ES-I3 (cell line): ENCODE data around the gene SIRT2.
"Not testable (repeated sequence)": the region's sequence is repeated elsewhere in the genome, so short reads cannot be mapped to it uniquely, and the experiment has no call there.

Experiments
- H3K36me3 ChIP-seq: 2 replicates; pipeline ENCODE4 v1.6.1; 2013; ENCODE audit warnings: mild to moderate bottlenecking, low read length, control low read depth, moderate library complexity; ENCODE audit not compliant: insufficient read depth
- H3K4me1 ChIP-seq: 2 replicates; pipeline ENCODE4 v1.6.1; 2013; ENCODE audit warnings: mild to moderate bottlenecking, control low read depth, low read length; ENCODE audit not compliant: insufficient read depth
- H3K9ac ChIP-seq: 2 replicates; pipeline ENCODE4 v1.6.1; 2013; ENCODE audit warnings: low read depth, mild to moderate bottlenecking, low read length, moderate library complexity
- H3K9me3 ChIP-seq: 2 replicates; pipeline ENCODE4 v1.6.1; 2013; ENCODE audit warnings: mild to moderate bottlenecking, low read length, moderate library complexity; ENCODE audit not compliant: control insufficient read depth, insufficient read depth

Gene SIRT2

DNA sequence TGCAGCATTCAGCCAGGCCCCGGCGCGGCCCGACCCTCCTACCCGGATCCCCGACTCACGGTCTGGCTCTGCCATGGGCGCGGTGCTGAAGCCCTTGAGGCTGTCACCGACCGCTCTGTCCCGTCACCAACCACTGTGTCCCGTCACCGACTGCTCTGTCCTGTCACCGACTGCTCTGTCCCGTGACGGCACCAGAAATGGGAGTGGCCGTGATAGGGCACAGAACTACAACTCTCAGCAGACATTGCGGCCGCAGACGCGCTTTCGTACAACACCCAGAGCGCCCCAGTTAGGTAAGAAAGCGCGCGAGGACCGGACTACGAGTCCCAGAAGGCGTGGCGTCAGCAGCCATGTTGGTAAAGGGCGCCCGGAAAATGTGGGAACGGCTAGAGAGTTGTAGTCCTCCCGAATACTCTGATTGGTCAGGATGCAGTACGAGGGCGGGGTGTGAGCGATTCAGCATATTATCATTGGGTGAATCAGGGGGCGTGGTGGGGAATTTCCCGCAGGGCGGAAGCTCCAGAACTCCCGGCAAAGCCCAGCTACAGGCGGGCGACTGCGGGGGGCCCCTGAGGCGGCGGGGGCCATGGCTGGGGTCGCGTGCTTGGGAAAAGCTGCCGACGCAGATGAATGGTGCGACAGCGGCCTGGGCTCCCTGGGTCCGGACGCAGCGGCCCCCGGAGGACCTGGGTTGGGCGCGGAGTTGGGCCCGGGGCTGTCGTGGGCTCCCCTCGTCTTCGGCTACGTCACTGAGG, at the start of gene SIRT2, which contains the start of gene NFKBIB:
TSS of gene SIRT2 (minus strand) at position 172 of the 755 bp plus-strand sequence. CDS start at position 75, 97 bp downstream.
TSS of gene NFKBIB (plus strand) at position 523 of the 755 bp plus-strand sequence. CDS start at position 587, 64 bp downstream.
- H3K9me3 ChIP-seq, result no peaks in the 10 kb centered on the region
- peak within 1 kb of the TSS; percentile 78 for H3K9ac ChIP-seq
- H3K36me3 ChIP-seq, result no peaks in the 10 kb centered on the region
- H3K4me1 ChIP-seq, result 0 out of 2 replicates have a peak, but pooled peaks cover 5% of the 10 kb centered on the region

DNA sequence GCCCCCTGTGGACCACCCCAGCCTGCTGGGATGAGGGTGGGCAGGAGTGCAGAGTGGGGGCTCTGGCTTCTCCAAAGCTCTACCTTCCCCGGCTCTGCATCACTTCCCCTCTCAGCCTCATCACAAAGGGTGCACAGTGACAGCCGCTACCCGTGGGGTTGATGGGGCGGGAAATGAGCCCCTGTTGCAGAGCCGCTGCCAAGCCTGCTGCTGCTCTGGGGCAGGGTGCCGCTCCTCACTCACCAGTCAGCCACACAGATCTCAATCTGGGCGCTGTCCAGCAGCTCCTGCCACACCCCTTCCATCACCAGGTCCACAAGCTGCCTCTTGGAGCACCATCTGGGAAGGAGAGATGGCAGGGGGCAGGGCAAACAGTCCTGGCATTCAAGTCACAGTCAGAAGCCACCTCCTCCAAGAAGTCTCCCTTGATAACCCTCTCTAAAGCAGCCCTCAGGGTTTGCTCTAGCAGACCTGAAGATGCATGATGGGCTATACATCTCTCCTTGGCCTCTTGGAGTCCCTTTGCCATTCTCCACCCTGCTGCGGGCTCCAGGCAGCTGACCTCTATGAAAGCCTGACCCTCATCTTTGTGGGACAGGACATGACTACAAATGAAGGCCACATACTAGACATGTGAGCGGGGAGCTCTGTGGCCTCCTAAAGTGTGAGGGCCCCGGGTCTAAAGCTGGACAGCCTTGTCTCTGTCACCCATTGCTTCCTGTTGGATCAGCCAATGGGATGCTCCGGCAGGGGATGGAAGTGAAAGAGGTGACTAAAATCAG, 47.0 kb upstream of the SIRT2 start:
- no peak overlapping the region for H3K9ac ChIP-seq
- H3K36me3 ChIP-seq, result no peaks in the 10 kb centered on the region
- H3K4me1 ChIP-seq, result no peaks in the 10 kb centered on the region
- no peaks in the 10 kb centered on the region for H3K9me3 ChIP-seq

DNA sequence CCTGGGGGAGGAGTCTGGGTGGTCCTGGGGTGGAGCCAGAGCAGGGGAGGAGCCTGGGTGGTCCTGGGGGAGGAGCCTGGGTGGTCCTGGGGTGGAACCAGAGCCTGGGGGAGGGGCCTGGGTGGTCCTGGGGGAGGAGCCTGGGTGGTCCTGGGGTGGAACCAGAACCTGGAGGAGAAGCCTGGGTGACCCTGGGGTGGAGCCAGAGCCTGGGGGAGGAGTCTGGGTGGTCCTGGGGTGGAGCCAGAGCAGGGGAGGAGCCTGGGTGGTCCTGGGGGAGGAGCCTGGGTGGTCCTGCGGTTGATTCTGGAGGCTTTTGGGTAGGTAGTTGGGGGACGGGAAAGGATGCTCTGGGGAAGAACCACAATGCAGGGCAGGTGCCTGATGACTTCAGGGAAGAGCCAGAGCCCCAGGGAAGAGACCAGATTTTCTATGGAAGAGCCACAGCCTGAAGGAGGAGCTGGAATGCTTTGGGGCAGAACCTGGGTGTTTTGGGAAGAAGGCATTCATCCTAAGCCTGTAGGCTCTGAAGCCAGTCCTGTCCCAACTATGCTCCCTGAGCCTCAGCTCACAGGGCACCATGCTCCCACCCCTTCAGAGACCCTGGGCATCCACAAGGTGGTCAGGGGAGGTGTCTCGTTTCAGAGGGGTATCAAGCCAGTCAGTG, 46.3 kb upstream of the SIRT2 start:
- Histone ChIP-seq H3K9me3 (no peaks in the 10 kb centered on the region), H3K4me1 (no peaks in the 10 kb centered on the region), H3K36me3 (no peaks in the 10 kb centered on the region), H3K9ac (no peak overlapping the region)

DNA sequence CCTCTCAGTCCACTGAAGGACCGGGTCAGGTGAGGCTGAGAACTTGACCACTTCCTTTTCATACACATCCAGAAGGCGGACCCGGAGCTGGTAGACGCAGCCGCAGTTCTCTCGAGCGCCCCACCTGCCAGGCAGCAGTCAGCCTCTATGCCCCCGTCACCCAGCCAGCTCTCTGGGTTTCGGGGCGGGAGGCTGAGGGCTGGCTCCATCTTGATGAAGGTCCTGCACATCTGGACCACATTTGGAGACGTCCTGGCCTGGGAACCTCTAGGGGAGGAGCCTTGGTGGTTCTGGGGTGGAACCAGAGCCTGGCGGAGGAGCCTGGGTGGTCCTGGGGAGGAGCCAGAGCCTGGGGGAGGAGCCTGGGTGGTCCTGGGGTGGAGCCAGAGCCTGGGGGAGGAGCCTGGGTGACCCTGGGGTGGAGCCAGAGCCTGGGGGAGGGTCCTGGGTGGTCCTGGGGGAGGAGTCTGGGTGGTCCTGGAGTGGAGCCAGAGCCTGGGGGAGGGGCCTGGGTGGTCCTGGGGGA, 45.6 kb upstream of the SIRT2 start:
- Histone ChIP-seq H3K9me3 (no peaks in the 10 kb centered on the region), H3K36me3 (no peaks in the 10 kb centered on the region), H3K9ac (no peak overlapping the region), H3K4me1 (no peaks in the 10 kb centered on the region)

DNA sequence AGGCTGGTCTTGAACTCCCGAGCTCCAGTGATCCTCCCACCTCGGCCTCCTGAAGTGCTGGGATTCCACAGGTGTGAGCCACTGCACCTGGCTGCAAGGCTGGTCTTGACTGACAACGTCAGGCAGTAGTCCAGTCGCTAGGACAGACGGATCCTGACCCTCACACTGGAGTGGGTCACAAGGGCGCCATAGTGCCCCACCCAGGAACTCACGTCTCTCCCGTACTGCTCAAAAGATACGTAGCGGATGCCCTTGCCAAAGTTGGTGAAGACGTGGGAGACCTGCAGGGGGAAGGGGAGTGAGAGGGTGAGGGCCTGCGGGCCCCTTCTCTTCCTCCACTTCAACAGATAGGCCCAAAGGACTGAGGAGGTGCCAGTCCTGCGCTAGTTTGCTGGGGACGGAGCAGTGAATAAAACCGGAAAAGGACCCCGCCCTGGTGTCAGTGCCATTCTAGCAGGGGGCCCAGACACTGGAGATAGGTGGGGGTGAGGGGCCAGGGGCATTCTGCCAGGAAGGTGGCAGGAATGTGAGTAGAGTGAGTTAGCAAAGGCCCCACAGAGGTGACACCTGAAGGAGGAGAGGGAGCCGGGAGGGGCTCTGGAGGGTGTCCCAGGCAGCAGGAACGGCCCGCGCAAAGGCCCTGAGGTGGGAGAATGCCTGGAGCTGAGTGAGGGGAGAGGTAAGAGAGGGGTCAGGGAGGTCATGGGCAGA, 43.2 kb upstream of the SIRT2 start:
- Histone ChIP-seq H3K4me1 (no peaks in the 10 kb centered on the region), H3K9me3 (no peaks in the 10 kb centered on the region), H3K9ac (no peak overlapping the region), H3K36me3 (no peaks in the 10 kb centered on the region)

DNA sequence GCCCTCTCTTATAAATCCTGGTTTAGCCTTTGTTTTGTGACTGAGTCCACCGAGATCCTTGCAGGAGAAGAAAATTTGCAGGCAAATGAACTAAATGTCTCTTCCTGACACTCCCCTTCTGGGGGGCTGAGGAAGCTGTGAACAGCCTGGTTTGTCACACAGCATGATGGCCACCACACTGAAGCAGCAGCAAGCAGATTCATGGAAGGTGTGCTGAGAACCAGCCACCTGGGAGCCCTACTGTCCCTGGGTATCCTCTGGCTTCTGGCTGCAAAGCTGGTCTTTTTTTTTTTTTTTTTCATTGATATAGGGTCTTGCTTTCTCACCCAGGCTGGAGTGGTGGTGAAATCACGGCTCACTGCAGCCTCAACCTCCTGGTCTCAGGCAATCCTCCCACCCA, 42.6 kb upstream of the SIRT2 start:
- Histone ChIP-seq H3K36me3 (no peaks in the 10 kb centered on the region), H3K9ac (no peak overlapping the region), H3K4me1 (no peaks in the 10 kb centered on the region)

DNA sequence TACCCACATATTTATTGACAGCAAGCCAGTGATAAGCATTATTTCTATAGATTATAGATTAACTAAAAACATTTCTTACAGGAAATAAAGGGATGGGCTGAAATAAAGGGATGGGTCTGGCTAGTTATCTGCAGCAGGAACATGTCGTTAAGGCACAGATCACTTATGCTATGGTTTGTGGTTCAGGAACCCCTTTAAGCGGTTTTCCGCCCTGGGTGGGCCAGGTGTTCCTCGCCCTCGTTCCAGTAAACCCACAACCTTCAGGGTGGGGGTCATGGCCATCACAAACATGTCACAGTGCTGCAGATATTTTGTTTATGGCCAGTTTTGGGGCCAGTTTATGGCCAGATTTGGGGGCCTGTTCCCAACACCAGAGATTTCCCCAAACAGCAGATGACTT, 42.0 kb upstream of the SIRT2 start:
- H3K4me1 ChIP-seq, H3K36me3 ChIP-seq, H3K9ac ChIP-seq, H3K9me3 ChIP-seq: not testable (repeated sequence)

More for the DNA sequence above, 42.6 kb upstream of the SIRT2 start:
- H3K9me3 ChIP-seq, result no peaks in the 10 kb centered on the region

DNA sequence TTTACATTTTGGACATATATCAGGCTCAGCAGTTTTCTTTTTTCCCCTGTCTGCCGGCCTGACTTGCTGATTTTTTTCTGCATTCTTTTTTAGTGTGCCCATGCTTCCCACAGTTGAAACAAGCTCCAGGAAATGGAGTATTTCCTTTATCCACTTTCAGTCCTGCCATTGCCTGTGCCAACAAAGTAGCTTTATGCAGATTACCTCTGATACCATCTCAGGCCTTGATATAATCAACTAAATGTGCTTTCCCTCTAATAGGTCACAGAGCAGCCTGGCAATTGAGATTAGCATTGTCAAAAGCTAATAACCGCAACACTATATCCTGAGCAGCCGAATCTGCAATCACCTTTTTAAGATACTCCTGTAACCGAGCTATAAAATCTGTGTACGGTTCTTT, 40.5 kb upstream of the SIRT2 start:
- Histone ChIP-seq H3K9me3 (no peaks in the 10 kb centered on the region; the same call in none of the 2 replicates), H3K9ac (no peak overlapping the region), H3K4me1 (no peaks in the 10 kb centered on the region), H3K36me3 (no peaks in the 10 kb centered on the region)

DNA sequence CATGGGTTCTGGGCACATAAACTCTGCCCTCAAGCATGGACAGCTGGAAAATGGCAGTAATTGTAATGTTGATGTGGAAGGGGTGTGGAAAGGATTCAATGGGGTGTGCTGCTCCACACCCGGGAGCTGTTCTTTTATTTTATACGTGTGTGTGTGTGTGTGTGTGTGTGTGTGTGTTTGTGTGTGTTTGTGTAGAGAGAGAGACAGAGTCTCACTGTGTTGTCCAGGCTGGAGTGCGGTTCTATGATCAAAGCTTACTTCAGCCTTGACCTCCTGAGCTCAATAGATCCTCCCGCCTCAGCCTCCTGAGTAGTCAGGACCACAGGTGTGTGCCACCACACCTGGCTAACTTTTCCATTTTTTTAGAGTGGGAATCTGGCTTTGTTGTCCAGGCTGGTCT, 34.1 kb upstream of the SIRT2 start:
- H3K9me3 ChIP-seq, result peaks cover 4% of the 10 kb centered on the region
- no peak overlapping the region for H3K9ac ChIP-seq
- no peaks in the 10 kb centered on the region for H3K4me1 ChIP-seq
- H3K36me3 ChIP-seq, result peaks cover 13% of the 10 kb centered on the region

DNA sequence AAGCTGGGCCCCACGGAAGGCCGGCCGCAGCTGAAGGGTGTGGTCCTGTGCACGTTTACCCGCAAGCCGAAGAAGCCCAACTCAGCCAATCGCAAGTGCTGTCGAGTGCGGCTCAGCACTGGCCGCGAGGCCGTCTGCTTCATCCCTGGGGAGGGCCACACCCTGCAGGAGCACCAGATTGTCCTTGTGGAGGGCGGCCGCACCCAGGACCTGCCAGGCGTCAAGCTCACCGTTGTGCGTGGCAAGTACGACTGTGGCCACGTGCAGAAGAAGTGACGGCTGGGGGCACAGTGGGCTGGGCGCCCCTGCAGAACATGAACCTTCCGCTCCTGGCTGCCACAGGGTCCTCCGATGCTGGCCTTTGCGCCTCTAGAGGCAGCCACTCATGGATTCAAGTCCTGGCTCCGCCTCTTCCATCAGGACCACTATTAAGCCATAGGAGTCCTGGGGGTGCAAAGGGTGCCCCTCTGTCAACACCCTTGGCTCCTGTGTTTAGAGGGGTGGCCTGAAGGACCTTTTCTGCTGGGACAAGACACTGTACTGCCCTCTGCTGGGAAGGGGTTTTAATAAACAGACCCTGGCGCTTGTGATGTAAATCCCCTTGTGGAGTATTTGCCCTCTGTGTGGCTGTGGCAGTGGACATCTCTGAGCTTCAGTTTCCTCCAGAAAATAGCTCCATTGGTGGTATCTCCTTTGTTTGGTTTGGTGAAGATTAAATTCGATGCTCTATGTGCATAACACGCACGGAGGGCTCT, 33.2 kb upstream of the SIRT2 start:
- H3K36me3 ChIP-seq, result peaks cover 13% of the 10 kb centered on the region
- H3K4me1 ChIP-seq, result no peaks in the 10 kb centered on the region
- peaks cover 4% of the 10 kb centered on the region for H3K9me3 ChIP-seq
- no peak overlapping the region for H3K9ac ChIP-seq

DNA sequence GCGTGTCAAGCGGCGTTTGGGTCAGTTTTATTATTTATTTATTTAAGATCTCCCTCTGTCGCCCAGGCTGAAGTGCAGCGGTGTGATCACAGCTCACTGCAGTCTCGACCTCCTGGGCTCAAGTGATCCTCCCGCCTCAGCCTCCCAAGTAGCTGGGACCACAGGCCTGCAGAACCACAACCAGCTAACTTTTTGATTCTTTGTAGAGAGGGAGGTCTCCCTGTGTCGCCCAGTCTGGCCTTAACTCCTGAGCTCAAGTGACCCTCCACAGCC, 32.0 kb upstream of the SIRT2 start:
- H3K9me3 ChIP-seq, result peaks cover 4% of the 10 kb centered on the region
- H3K4me1 ChIP-seq, result no peaks in the 10 kb centered on the region
- H3K36me3 ChIP-seq, result peaks cover 13% of the 10 kb centered on the region
- H3K9ac ChIP-seq, result peak overlapping the region; percentile 86

DNA sequence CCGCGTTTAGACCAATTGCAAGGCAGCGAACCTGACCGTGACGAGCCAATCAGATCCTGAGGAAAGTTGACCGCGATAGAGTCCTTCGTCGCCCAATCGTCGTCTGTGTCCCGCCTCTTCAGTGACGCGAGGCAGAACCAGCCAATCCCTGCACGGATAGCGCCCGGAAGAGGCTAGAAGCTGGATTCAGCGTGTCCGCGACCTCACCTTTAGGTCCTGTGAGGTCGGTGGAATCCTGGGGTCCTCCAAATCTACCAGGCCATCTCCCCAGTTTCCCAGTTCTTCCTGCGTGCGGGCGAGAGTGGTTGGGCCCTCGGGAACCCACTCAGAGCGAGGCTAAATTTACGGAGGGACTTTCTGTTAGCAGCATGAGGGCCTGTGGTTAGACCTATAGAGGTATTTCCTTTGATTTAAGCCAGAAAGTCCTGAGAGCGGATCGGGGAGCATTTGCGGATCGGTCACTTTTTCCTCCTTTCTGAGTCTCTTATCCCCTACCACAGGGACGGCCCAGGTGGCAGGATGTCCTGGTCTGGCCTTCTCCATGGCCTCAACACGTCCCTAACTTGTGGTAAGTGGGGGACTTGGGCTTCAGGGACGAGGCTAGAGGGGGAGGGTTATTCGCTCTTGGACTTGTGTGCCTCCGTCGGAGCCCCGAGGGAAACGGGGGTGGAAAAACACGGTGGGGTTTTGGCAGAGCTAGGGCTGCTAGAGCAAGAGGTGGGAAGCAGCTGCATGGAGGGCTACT, 31.5 kb upstream of the SIRT2 start, which contains the start of gene MRPS12:
TSS of gene MRPS12 (plus strand) at position 169 of the 745 bp plus-strand sequence. CDS start at position 520, 351 bp downstream.
- peak within 1 kb of the TSS; percentile 86 for H3K9ac ChIP-seq
- H3K9me3 ChIP-seq, result peaks cover 4% of the 10 kb centered on the region
- peaks cover 13% of the 10 kb centered on the region for H3K36me3 ChIP-seq
- H3K4me1 ChIP-seq, result no peaks in the 10 kb centered on the region
